ENCODE measurements around the gene TRMT1. TPM values are rescaled to one million over a fixed set of nuclear protein-coding genes. Genes with fewer than 3 reads are reported as not detected.
"Not testable (repeated sequence)": the region's sequence is repeated elsewhere in the genome, so short reads cannot be mapped to it uniquely, and the experiment has no call there.

Gene TRMT1
- polyA plus RNA-seq, 4 donors = 18.6 to 37.5 (median 28.3) TPM

DNA sequence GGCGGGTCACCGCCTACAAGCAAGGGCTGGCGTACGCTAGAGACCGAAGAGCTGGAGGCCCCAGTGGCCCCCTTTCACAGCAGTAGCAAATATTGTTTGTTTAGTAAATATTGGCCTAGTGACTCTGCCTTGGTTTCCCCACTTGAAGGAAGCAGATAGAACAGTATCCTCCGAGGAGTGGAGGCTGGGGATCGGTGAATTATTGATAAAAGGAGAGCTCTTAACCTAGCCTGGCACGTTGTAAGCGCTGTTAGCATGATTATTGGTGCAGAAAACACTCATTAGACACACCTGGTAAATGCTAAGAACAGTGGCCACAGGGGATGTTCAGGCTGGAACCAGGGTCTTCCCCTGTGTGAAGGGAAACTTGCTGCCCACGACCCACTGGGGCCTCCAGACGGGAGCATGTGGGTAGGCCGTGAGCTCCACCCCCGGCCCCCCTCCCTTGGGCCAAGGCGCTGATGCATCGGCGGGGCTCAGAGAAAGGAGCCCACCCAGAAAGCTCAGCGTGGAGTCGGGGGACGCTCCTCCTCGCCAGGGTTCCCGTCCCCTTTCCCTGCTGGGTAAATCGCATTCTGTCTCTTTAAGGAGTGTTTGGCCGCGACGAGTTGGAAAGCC, 35.9 kb upstream of the TRMT1 start:
- no peak for DNase-seq
- WGBS, 3 donors = 0 to 1% (median 1%) methylated on average over 25 of the region's 25 CpGs
- Histone ChIP-seq H3K4me1 (ENCODE audit: control insufficient read depth in 3 of 3, insufficient read depth in 2 of 3, low read depth in 1 of 3, low read length in 2 of 3) (peaks cover 0 to 17% (median 2%) of the 10 kb centered on the region in 3 donors), H3K36me3 (ENCODE audit: control insufficient read depth in 3 of 3, insufficient read depth in 2 of 3, low read depth in 1 of 3, low read length in 3 of 3) (peaks cover 0 to 16% (median 0%) of the 10 kb centered on the region in 3 donors), H3K27me3 (ENCODE audit: control insufficient read depth in 3 of 3, insufficient read depth in 3 of 3, low read length in 3 of 3) (no peaks in the 10 kb centered on the region), H3K4me3 (ENCODE audit: low read depth in 1 of 3, low read length in 3 of 3) (peak overlapping the region; percentile 77 to 99 (median 99)), H3K27ac (ENCODE audit: low read depth in 1 of 3, low read length in 2 of 3) (peak overlapping the region; percentile 98 to 99 (median 98)), H3K9me3 (ENCODE audit: control insufficient read depth in 2 of 2, insufficient read depth in 1 of 2, low read depth in 1 of 2, low read length in 1 of 2) (no peaks in the 10 kb centered on the region)
- FAIRE-seq = no peak

DNA sequence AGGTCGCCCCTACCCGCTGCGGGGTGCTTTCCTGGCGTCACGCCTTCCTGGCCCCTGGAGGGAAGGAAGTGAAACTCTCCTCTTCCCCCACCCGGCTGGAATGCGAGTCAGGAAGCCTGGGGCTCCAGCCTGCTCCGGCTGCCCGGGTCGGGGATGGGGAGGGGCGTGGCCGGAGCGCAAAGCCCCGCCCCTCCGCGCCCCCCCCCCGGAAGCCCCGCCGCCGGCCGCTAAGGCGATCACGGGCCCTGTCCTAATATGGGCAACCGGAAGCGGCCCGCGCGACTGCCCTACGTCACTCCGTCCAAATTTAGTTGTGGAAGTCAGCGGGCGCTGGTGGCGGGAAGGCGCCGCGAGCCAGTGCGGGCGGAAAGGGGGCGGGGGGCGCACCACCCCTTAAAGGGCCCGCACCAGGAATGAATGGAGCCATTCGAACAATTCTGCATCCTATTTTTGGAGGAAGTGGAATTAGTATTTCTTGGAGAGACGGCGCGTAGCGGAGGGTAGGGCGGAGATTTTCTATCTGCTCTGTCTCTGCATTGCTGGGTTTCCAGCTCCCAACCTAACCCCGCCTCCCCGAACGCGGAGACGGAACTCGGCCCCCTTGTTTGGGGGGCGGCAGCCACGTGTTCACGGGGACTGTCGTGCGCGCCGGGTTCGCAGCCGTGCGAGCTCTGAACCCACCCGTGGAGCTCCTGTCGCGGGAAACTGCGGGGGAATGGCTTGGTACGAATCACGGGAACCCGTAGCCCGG, 35.2 kb upstream of the TRMT1 start:
- Histone ChIP-seq H3K27ac (ENCODE audit: low read depth in 1 of 3, low read length in 2 of 3) (peak overlapping the region; percentile 98 to 99 (median 99)), H3K9me3 (ENCODE audit: control insufficient read depth in 2 of 2, insufficient read depth in 1 of 2, low read depth in 1 of 2, low read length in 1 of 2) (no peaks in the 10 kb centered on the region), H3K4me3 (ENCODE audit: low read depth in 1 of 3, low read length in 3 of 3) (peak overlapping the region; percentile 77 to 99 (median 99)), H3K27me3 (ENCODE audit: control insufficient read depth in 3 of 3, insufficient read depth in 3 of 3, low read length in 3 of 3) (no peaks in the 10 kb centered on the region), H3K4me1 (ENCODE audit: control insufficient read depth in 3 of 3, insufficient read depth in 2 of 3, low read depth in 1 of 3, low read length in 2 of 3) (peaks cover 0 to 17% (median 2%) of the 10 kb centered on the region in 3 donors), H3K36me3 (ENCODE audit: control insufficient read depth in 3 of 3, insufficient read depth in 2 of 3, low read depth in 1 of 3, low read length in 3 of 3) (peaks cover 0 to 16% (median 0%) of the 10 kb centered on the region in 3 donors)
- 0 to 1% (median 0%) methylated on average over 48 to 71 of the region's 71 CpGs for WGBS, 3 donors
- FAIRE-seq (no peak), DNase-seq (peak; percentile 96 to 99)

DNA sequence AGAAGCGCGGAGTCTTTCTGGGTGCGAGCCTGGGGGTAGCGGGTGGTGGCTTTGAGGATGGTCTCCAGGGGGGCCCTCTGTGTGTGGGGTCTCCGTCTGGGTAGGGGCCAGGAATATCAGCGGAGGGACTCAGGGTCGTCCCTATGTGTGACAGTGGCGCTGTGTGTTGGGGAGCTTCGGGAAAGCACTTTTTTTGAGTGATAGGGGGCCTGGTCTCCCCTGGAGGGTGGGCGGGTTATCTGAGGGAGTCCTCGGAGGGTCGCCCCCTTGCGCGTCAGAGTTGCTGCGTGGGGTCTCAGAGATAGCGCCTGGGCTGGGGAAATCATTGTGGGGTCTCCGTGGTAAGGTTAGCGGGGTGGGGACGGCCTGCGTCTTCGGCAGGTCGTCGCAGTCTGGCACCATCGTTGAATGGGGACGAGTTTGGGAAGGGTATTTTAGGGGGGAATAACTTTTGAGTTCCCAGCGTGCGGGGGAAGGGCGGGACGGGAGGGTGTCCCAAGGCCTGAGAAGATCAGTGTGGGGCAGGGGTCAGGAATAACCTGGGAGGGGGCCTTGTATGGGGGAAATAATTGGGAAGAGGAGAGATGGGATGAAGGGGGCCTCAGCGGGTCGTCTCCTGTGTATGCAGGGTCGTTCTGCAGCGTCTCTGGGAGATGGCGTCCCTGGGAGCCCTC, 34.5 kb upstream of the TRMT1 start:
- H3K4me1 ChIP-seq (ENCODE audit: control insufficient read depth in 3 of 3, insufficient read depth in 2 of 3, low read depth in 1 of 3, low read length in 2 of 3) = peaks cover 0 to 13% (median 2%) of the 10 kb centered on the region in 3 donors
- H3K27ac ChIP-seq (ENCODE audit: low read depth in 1 of 3, low read length in 2 of 3) = peak overlapping the region; percentile 86 to 99 (median 95)
- 0 to 1% (median 1%) methylated on average over 30 to 34 of the region's 34 CpGs for WGBS, 3 donors
- H3K4me3 ChIP-seq (ENCODE audit: low read depth in 1 of 3, low read length in 3 of 3) = peak overlapping the region; percentile 47 to 94 (median 93)
- H3K36me3 ChIP-seq (ENCODE audit: control insufficient read depth in 3 of 3, insufficient read depth in 2 of 3, low read depth in 1 of 3, low read length in 3 of 3) = peaks cover 0 to 21% (median 0%) of the 10 kb centered on the region in 3 donors
- no peaks in the 10 kb centered on the region for H3K9me3 ChIP-seq (ENCODE audit: control insufficient read depth in 2 of 2, insufficient read depth in 1 of 2, low read depth in 1 of 2, low read length in 1 of 2)
- DNase-seq (peak in 1 of 2 donors; percentile 55), FAIRE-seq (no peak)
- H3K27me3 ChIP-seq (ENCODE audit: control insufficient read depth in 3 of 3, insufficient read depth in 3 of 3, low read length in 3 of 3) = no peaks in the 10 kb centered on the region

DNA sequence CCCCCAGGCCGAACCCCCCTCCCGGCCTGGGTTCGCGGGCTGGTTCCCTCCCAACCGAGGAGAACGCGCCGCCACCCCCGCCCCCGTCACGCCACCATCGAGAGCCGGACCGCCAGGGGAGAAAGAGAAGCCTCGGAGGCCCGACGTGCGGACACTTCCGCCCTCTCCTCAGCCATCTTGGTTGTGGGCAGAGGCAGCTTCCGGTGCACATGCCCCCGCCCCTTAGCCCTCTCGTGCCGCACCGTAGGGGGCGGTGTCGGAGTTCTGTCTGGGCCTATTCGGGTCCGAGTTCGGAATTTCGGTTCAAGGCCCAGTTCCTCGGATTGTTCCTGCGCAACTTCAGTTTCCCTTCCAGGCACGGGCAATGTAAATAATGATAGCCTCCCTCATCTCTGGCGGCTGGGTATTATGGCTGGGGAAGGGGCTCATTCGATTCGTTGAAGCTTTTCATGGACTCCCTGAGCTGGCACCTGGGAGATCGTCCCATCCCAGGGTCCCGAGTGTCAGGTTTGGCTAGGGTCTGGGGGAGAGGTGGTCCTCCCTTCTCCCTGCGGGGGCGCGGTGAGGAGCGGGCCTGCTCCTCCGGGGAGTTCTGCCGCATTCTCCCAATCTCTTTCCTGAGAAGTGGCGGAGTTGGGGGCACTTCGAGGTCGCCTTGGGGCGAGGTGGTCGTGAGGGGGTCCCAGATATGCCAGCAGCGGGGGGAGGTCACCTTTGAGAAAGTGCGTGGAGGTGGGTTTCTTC, 33.8 kb upstream of the TRMT1 start, which contains the start of the genes IER2 and STX10:
IER2 (plus strand) TSS at position 225 of the 744 bp plus-strand sequence. CDS start 2,776 bp downstream, outside the sequence.
STX10 (minus strand) TSS at position 189 of the 744 bp plus-strand sequence. CDS start 202 bp downstream, outside the sequence.
- H3K27me3 ChIP-seq (ENCODE audit: control insufficient read depth in 3 of 3, insufficient read depth in 3 of 3, low read length in 3 of 3) = no peaks in the 10 kb centered on the region
- H3K4me1 ChIP-seq (ENCODE audit: control insufficient read depth in 3 of 3, insufficient read depth in 2 of 3, low read depth in 1 of 3, low read length in 2 of 3) = peaks cover 0 to 9% (median 2%) of the 10 kb centered on the region in 3 donors
- peak within 1 kb of the TSS; percentile 86 to 99 (median 95) for H3K27ac ChIP-seq (ENCODE audit: low read depth in 1 of 3, low read length in 2 of 3)
- H3K4me3 ChIP-seq (ENCODE audit: low read depth in 1 of 3, low read length in 3 of 3) = peak within 1 kb of the TSS; percentile 47 to 94 (median 93)
- DNase-seq (peak; percentile 96 to 97), FAIRE-seq (no peak)
- peaks cover 0 to 23% (median 0%) of the 10 kb centered on the region in 3 donors for H3K36me3 ChIP-seq (ENCODE audit: control insufficient read depth in 3 of 3, insufficient read depth in 2 of 3, low read depth in 1 of 3, low read length in 3 of 3)
- 0 to 1% (median 1%) methylated on average over 38 to 51 of the region's 51 CpGs for WGBS, 3 donors
- no peaks in the 10 kb centered on the region for H3K9me3 ChIP-seq (ENCODE audit: control insufficient read depth in 2 of 2, insufficient read depth in 1 of 2, low read depth in 1 of 2, low read length in 1 of 2)

DNA sequence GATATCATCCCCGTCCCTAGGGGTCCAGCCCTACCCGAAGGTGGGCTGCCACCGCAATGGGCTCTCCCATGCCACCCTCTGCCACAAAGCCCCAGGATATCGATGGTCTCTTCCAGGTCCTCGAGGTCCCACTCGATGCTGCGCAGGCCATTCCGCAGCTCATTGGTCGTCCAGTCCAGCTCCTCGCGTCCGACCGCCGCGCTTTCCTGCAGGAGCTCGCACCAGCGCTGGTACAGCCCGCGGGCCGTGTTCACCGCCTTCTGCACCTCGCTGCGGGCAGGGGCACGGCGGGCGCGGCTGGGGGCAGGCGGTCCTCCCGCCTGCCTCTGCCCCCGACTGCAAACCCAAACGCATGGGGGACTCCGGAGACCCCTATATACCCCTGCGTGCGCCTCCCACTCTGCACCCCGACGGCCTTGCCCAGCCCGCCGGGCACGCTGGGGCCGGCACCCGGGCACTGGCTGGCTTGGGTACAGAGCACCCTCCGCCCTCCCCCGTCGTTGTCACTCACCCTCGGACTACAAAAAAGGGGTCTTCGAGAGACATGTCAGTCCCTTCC, 33.2 kb upstream of the TRMT1 start:
- DNase-seq = peak; percentile 54 to 74
- whole genome bisulfite sequencing, 3 donors = 0 to 1% (median 1%) methylated on average over 35 to 46 of the region's 46 CpGs
- no peak for FAIRE-seq

DNA sequence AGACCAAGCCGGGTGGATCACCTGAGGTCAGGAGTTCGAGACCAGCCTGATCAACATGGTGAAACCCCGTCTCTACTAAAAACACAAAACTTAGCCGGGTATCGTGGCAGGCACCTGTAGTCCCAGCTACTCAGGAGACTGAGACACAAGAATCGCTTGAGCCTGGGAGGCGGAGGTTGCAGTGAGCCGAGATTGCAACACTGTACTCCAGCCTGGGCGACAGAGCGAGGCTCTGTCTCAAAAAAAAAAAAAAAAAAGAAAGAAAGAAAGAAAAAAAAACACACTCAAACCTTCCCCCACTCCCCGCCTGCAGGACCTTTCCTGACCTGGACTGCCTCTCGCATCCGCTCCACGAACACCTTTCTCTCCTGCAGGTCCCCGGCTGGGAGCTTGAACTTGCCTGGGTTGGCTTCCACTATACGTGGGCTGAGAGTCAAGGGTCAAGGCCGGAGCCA, 32.7 kb upstream of the TRMT1 start:
- peak overlapping the region; percentile 9 to 95 (median 86) for H3K27ac ChIP-seq (ENCODE audit: low read depth in 1 of 3, low read length in 2 of 3)
- peaks cover 3 to 29% (median 4%) of the 10 kb centered on the region in 3 donors for H3K36me3 ChIP-seq (ENCODE audit: control insufficient read depth in 3 of 3, insufficient read depth in 2 of 3, low read depth in 1 of 3, low read length in 3 of 3)
- FAIRE-seq; H3K4me1 ChIP-seq (ENCODE audit: control insufficient read depth in 3 of 3, insufficient read depth in 2 of 3, low read depth in 1 of 3, low read length in 2 of 3); H3K27me3 ChIP-seq (ENCODE audit: control insufficient read depth in 3 of 3, insufficient read depth in 3 of 3, low read length in 3 of 3); H3K9me3 ChIP-seq (ENCODE audit: control insufficient read depth in 2 of 2, insufficient read depth in 1 of 2, low read depth in 1 of 2, low read length in 1 of 2): not testable (repeated sequence)
- H3K4me3 ChIP-seq (ENCODE audit: low read depth in 1 of 3, low read length in 3 of 3) = peak overlapping the region; percentile 47 to 94 (median 93)
- WGBS, 3 donors = 9 to 30% (median 15%) methylated on average over 14 to 17 of the region's 17 CpGs
- peak in 1 of 2 donors; percentile 38 for DNase-seq

More for the DNA sequence above, 33.2 kb upstream of the TRMT1 start:
- H3K4me1 ChIP-seq (ENCODE audit: control insufficient read depth in 3 of 3, insufficient read depth in 2 of 3, low read depth in 1 of 3, low read length in 2 of 3) = peaks cover 0 to 3% (median 2%) of the 10 kb centered on the region in 3 donors
- H3K27me3 ChIP-seq (ENCODE audit: control insufficient read depth in 3 of 3, insufficient read depth in 3 of 3, low read length in 3 of 3) = no peaks in the 10 kb centered on the region
- peak overlapping the region; percentile 86 to 99 (median 95) for H3K27ac ChIP-seq (ENCODE audit: low read depth in 1 of 3, low read length in 2 of 3)
- H3K4me3 ChIP-seq (ENCODE audit: low read depth in 1 of 3, low read length in 3 of 3) = peak overlapping the region; percentile 47 to 94 (median 93)
- H3K9me3 ChIP-seq (ENCODE audit: control insufficient read depth in 2 of 2, insufficient read depth in 1 of 2, low read depth in 1 of 2, low read length in 1 of 2) = no peaks in the 10 kb centered on the region
- peaks cover 0 to 28% (median under 1%) of the 10 kb centered on the region in 3 donors for H3K36me3 ChIP-seq (ENCODE audit: control insufficient read depth in 3 of 3, insufficient read depth in 2 of 3, low read depth in 1 of 3, low read length in 3 of 3)

DNA sequence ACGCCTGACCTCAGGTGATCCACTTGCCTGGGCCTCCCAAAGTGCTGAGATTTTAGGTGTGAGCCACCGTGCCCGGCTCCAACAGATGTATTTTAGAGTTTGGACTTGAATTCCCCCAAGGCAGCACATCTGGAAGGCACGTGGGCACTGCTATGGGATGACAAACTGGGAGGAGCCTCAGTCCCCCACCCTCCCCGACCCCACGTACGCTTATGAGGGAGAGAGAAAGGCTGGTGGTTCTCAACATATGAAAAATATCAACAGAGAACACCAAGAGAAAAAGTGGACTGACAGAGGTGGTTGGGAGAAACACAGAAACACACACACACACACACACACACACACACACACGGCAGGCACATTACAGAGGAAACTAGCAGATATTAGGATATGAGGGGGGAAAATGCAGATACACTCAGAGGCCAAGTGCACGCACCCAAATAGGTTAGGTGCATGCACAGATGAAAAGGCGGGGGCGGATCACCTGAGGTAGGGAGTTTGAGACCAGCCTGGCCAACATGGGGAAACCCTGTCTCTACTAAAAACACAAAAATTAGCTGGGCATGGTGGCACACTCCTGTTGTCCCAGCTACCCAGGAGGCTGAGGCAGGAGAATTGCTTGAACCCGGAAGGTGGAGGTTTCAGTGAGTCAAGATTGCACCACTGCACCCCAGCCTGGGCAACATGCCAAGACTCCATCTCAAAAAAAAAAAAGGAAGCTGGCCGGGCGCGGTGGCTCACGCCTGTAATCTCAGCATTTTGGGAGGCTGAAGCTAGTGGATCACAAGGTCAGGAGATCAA, 30.4 kb upstream of the TRMT1 start:
- Histone ChIP-seq H3K36me3 (ENCODE audit: control insufficient read depth in 3 of 3, insufficient read depth in 2 of 3, low read depth in 1 of 3, low read length in 3 of 3) (peaks cover 3 to 28% (median 4%) of the 10 kb centered on the region in 3 donors), H3K4me3 (ENCODE audit: low read depth in 1 of 3, low read length in 3 of 3) (no peak overlapping the region), H3K9me3 (ENCODE audit: control insufficient read depth in 2 of 2, insufficient read depth in 1 of 2, low read depth in 1 of 2, low read length in 1 of 2) (no peaks in the 10 kb centered on the region), H3K4me1 (ENCODE audit: control insufficient read depth in 3 of 3, insufficient read depth in 2 of 3, low read depth in 1 of 3, low read length in 2 of 3) (peaks cover 0 to 3% (median 2%) of the 10 kb centered on the region in 3 donors), H3K27ac (ENCODE audit: low read depth in 1 of 3, low read length in 2 of 3) (no peak overlapping the region), H3K27me3 (ENCODE audit: control insufficient read depth in 3 of 3, insufficient read depth in 3 of 3, low read length in 3 of 3) (no peaks in the 10 kb centered on the region)
- FAIRE-seq (no peak), DNase-seq (peak in 1 of 2 donors; percentile 69)
- 50 to 68% (median 58%) methylated on average over 15 to 16 of the region's 16 CpGs for WGBS, 3 donors
